GM19438 (cell line): ENCODE results near the gene CACNA2D3.

Experiments used
- ATAC-seq: cut with Tn5 transposase; IDR thresholded peaks from one replicate; pipeline ENCODE4 v1.9.1; 2021; ENCODE audit warnings: low read depth; ENCODE audit not compliant: unreplicated experiment

CACNA2D3 gene

DNA sequence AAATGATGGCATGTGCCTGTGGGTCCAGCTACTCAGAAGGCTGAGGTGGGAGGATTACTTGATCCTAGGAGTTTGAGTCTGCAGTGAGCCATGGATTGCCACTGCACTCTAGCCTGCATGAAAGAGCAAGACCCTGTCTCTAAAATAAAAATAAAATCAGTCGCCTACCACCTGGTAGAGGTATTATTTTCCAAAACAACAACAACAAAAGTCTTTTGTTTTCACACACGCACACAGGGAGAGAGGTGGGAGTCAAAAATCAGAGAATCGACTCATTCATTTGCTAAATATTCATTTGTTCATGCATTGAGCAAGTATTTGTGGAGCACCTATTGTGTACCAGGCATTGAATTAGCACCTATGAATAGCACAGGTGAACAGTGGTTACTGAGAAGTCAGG lies 587.4 kb downstream of the CACNA2D3 start:
- ATAC-seq, result no peak

DNA sequence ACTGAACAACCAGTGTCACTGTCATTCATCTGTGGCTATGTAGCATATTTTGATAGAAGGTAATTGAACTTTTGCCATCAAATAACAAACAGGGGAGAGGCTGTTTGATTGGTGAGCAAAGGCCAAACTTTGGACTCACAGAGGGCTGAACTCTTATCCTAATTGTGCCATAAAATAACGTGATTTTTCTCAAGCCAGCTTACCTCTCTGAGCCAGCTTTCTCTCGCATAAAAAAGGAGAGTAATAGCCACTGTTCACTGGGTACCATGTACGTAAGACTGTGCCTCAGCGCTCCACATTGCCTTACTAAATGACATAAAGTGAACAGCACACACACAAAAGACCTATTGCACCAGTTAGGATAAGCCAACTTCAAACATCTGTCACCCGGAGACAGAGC lies 588.6 kb downstream of the CACNA2D3 start:
- ATAC-seq, result no peak

DNA sequence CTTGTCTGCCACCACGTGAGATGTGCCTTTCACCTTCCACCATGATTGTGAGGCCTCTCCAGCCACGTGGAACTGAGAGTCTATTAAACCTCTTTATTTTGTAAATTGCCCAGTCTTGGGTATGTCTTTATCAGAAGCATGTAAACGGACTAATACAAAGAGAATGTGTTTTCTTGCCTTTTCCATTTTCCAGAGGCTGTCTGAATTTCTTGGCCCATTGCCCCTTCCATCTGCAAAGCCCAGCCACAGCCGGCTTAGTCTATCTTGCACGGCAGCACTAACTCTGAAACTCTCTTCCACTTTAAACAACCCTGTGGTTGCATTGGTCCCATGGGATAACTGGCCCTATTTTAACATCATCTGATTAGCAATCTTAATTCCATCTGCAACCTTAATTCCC lies 590.2 kb downstream of the CACNA2D3 start:
- no peak for ATAC-seq

DNA sequence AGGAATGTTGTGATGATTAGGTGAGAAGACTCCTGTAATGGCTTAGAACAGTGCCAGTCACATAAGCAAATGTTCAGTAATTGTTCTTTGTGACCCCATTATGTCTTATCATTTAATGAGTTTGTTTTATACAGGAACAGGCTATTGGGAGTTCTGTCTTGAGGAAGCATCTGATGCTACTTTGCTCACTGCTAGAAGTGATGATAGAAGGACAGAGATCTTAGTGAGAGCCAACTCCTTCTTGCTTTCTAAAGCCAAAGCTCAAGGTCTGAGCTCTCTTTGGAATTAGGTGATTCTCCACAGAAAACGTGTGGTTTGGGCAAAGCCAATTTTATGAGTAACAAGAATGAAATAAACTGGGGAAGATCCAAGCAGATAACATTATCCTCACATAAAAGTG lies 590.7 kb downstream of the CACNA2D3 start:
- ATAC-seq, result no peak

DNA sequence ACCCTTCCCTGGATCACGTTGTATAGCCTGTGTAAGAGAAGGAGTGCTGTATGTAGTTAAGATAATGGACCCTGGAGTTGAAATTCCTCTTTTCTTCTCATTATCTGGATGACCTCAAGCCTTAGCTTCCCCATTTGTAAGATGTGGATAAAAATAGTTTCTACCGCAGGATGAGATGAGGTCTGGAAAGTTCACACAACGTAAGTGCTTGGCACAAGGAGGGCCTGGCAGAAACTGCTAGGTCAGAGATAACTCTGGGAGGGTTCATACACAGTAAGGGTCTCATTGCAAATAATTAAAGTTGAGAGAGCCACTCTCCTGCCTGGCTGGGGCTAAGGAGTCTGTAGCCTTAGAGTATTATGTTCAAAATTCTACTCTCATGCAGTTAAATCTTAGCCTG lies 591.1 kb downstream of the CACNA2D3 start:
- no peak for ATAC-seq

DNA sequence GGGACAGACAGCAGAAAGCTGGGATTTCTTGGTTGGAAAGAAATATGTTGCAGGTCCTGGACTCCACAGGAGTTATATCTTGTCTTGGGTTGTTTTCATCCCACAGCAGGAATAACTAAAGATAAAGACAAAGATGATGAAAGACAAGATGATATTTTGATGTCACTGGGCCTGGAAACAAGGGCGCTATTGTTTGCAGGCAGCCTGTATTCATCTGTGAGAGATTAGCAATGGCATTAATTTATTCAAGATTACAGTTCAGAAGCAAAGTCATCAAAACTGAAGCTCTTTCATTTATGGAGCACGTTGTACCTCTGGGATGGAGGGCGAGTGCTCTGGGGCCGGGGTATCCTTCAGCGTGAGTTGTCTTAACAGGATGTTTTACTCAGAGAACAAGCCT lies 591.7 kb downstream of the CACNA2D3 start:
- ATAC-seq, result no peak

DNA sequence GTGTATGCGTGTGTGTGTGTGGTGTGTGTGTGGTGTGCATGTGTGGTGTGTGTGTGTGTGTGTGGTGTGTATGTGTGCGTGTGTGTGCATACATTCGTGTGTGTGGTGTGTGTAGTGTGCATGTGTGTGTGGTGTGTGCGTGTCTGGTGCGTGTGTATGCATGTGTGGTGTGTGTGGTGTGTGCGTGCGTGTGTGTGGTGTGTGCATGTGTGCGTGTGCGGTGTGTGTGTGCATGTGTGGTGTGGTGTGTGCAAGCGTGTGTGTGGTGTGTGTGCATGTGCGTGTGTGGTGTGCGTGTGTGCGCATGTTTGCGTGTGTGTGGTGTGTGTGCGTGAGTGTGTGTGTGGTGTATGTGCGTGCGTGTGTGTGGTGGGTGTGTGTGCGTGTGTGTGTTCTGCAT lies 595.2 kb downstream of the CACNA2D3 start:
- no peak for ATAC-seq

DNA sequence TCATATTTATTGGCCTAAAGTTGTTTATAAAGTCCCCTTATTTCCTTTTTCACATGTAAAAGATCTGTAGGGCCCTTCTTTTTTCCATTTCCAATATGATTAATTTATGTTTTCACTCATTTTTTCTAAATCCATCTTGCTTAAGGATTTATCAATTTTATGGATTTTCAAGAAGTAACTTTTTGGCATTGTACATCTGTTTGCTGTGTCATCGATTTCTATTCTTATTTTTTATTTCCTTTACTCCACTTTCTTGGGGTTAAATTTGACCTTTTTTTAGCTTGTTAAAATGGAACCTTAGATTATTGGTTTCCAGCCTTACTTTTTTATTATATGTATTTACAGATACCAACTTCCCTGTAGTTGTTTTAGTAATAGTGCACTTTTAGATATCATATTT lies 597.6 kb downstream of the CACNA2D3 start:
- ATAC-seq, result no peak

DNA sequence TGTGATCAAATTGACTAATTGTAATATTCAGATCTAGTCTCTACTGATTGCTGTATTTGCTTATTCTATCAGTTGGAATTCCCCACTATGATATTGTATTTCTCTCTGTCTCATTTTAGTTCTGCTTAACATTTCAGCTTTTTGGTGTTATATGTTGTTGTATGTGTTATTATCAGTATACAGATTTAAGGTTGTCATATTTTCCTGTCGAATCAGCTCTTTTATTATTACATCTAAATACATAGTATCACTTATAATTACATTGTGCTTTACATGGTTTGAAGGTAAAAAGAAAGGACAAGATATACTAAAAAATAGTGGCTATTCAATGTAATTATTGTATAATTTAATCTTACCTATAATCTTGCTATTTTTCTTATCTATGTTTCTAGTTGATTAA lies 598.3 kb downstream of the CACNA2D3 start:
- no peak for ATAC-seq

DNA sequence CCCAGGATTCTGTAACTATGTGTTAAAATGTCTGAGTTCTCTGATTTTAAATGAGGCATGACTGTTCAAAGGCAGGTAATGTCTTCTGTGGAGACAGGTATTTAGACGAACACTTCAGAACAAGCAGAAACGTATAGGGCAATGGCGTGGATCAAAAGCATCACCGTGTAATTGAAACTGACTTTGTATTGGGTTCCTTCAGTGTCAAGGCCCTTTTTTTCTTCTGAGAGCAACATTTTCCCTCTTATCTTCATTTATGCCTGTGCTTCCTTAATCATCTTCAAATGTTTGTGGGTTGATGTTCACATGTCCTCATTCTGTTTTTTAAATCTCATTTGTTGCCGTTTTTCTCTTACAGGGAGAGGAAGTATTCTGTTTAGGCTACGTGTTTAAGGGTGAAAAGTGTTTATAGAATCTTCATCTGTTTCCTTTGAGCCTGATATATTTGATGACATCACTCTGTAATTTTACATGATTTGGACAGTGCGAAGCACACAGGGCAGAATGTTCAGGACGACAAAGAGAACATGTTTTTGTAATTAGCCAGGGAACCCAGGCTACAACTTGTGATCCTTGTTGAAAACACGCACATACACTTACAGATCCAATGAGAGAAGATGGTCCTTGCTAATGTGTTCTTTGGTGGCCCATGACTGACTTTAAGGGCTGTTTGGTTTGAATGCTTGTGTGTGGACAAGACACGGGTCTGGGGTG lies 609.5 kb downstream of the CACNA2D3 start:
- no peak for ATAC-seq

DNA sequence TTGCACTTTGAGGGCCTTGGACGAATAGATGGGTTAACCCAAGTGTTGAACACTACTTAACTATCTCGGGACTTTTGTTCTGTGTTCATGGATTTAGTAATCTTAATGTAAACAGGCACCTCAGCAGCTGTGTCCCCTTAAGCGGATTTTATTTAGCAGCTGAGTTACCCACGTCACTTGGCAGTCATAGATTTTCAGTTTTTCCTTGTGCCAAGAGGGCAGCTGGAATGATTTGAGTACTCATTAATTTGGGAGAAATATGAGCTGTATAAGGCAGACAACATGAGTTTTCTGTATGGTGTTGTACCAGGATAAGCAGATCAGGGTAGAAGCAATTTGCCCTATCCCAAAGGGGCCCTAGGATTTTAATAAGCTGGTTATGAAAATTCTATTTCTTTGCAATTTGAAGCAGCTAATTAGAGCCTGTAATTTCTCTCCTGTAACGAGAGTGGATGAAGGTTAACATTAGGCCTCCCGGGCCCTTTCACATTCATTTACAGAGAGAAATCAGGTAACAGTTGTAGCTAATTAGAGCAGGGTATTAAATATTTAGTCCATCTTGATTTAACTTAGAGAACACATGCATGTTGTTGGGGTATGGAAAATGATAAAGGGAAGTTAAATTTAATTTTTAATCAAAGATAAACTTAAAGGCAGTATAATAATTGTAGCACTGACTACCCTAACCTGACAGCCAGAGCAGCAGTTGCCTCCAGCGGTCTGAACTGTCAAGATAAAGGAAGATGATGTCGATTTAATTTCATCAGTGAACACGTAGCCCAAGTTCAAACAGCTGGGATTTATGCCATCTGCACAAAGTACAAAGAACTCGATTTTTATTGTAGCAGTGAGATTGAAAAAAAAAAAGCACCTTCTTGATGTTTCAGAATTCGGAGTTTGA lies 611.0 kb downstream of the CACNA2D3 start:
- ATAC-seq, result no peak

DNA sequence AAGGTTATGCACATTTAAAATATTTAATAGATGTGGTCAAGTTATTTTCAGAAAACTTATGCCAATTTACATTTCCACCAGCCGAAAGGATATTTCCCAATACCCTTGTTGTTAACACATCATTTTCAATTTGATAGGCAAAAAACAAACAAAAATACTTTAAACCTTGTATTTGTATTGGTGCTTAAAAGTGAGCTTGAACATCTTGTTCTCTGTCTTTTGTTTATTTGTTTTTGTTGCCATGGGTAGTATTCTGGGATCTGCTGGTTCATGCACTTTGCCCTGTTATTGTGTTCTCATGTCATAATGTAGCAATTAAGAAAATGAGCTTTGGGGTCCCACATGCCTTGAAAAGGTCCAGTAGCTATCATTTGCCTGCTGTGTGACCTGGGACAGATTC lies 614.1 kb downstream of the CACNA2D3 start:
- no peak for ATAC-seq

DNA sequence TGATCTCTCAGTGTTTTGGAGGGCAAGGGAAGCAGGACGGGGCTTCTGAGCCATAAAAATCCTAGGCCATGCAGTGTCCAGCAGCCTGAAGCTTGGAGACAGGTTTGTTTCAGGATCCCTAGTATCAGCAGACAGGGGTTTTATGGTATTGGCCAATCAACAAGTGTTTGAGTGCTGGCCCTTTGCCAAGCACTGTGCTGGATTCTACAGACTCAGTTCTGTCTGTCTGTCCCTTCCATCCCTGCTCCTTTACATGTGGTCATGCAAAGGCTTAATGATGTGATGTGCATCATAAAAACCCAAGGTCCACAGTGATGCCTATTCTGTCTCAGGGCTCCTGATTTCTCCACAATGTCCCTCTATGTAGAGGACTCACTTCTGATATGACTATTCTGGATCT lies 621.4 kb downstream of the CACNA2D3 start:
- ATAC-seq, result no peak

DNA sequence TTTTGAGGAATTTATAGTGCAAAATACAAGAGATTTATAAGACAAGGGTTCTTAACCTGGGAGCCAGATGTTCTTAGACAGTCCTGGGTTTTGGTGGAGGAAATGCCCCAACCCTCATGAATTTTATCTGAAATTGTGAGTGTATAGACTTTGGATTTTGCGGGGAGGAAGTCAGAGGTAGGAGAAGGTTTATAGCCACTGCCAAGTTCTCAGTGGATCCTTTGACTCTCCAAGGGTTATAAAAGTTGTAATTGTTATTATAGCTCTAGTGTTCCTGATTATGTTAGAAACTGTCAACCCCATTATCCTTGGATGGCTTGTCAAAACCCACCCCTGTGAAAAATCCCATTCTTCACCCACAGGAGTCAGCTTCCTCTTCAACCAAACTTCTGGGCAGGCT lies 621.9 kb downstream of the CACNA2D3 start:
- ATAC-seq, result no peak

DNA sequence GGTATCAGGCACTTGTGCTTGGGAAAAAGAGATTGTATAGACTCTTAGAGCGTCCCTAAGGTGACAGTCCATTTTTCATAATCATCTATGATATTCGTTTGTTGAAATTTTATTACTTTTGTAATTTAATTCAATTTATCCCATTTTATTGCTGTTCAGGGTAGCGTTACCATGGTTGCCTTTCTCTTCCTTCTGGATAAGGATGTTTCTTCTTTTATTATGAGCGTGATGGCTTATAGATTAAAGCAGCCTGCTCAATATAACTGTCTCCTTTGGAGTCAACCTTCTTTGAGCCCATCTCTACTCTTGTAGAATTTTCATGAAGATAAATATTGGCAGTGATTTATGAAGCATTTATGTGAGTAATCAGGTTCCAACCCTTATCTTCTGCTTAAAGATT lies 623.5 kb downstream of the CACNA2D3 start:
- ATAC-seq, result no peak

DNA sequence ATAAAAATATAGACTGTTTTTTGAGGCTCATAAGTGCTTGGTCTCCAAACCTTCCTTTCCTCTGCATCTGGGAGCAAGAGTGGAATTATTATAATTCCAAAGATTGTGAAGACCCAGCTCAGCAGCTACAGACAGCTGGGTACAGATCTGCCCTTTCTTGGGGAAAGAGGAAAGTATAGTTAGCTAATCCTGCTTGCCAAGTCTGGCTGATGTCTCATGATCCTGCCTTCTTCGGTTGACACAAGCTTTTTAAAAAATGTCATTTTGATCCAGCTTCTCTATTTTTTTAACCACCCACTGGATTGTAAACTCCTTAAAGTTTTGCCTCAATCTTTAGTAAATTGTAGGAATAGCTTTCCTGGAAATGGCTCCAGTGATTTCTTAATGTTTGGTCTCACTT lies 624.4 kb downstream of the CACNA2D3 start:
- ATAC-seq, result no peak

DNA sequence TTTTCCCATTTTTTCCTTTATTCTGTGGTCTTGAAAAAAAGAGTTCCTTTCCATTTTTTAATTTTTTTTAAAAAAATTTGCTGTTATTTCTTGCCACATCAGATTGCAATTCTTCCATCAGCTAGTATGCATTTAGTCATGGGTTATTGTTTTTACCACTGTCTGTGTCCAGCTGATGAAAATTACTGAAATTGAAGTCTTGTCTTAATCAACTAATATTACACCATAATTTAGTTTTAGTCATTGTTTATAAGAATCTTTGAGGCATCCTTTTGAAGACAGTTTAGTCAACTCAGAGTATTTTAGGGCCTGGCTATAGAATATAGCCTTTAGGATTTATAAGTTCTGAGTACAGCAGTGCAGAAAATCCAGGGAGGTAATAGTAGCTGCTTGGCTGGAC lies 633.4 kb downstream of the CACNA2D3 start:
- no peak for ATAC-seq

DNA sequence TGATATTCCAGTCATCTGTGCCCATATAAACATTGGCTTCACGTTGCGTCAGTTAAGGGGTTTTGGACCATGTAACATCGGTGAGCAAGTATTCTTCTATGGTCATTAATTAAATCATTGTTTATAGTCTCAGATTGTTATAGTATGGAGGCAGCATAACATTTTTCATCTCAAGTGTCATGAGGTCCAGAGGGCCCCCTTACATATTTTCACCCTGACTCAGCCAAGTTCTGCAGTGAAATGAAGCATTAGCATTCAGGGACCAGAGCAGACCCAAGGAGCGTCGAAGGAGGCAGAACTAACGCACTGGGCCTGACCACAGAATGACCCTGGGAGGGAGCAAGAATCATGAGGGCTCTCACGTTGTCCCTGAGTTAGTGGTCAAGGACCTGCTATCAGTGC lies 634.0 kb downstream of the CACNA2D3 start:
- ATAC-seq, result no peak

DNA sequence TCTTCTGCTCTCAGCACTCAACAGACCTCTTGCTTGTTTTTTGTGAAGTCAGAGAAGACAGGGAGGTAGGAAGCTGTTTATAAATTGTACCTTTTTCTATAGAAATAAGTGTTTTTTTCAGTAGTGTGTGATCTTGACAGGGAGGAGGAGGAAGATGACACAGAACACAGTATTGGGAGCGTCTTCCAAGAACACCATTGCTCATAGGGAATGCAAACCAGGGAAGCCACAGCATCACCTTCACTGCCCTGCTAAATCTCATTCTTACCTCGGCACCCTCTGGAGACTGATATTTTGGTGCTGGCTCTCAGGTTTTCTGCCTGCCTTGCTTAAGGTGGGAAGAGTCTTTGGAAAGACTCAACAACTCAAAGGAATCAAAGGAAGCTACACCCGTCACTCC lies 636.1 kb downstream of the CACNA2D3 start:
- ATAC-seq, result no peak

DNA sequence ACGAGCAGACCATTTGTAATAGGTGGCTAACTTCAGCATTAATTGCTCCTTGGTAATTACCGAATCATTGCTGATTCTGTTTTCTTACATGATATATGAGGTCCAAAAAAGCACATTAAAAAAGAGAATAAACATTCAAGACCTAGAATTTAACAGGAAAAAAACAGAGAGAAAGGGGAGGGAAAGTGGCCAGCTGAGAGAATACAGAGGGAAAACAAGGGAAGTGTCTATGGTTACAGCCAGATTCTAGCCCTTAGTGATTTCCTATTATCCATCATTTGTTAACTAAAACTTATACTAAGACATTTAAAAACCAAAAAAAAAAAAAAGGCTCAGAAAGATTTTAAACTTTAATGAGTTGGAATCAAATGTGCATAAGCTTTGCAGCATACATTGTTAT lies 636.8 kb downstream of the CACNA2D3 start:
- no peak for ATAC-seq

DNA sequence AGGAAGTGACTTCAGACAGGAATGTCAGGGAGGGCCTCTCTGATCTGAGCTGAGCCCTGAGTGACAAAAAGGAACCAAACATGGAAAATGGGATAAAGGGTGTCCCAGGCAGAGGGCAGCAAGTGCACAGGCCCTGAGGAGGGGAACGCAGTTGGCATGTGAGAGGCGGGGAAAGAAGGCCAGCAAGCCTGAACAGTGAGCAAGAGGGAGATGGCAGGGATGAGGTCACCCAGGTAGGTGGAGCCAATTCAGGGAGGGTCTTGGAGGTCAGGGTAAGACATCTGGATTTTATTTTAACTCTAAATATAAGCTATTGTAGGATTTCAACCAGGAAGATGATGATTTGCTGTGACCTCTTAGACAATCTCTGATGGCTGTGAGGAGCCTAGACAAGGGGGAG lies 637.8 kb downstream of the CACNA2D3 start:
- no peak for ATAC-seq

DNA sequence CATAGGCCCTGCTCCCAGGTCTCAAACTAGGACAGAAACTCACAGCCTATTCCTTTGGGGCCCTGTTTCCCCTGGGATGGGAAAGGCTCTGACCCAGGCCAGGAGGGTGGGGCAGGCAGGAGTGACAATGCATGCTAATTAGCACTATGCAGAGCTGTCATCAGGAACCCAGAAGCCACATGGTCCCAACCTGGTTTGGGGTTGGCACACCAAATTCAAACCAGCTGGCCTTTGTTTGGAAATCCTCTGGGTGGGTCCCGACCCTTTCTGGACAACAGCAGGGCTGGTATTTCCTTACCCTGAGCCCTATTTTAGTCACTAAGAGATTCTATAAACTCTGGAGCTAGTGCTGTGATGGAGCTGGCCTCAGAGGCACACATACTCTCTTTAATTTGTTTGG lies 639.3 kb downstream of the CACNA2D3 start:
- ATAC-seq, result no peak
